Measurements from ENCODE around the gene TMEM183A. TPM values are rescaled to one million over a fixed set of nuclear protein-coding genes. Genes with fewer than 3 reads are reported as not detected.

TMEM183A gene
- total RNA-seq, 1 donor from 2014 or later: 76.5 TPM

- peaks cover 22% of the 10 kb centered on the region for H3K36me3 Mint-ChIP-seq (ENCODE audit: low read depth)
These were observed 18.5 kb downstream of the TMEM183A start for GRCh38 chr1:203025686-203026030.

GRCh38 chr1:203026031-203026665 is 19.0 kb downstream of the TMEM183A start, which contains the start of gene PPFIA4:
Gene PPFIA4 (plus strand): TSS chr1:203026491. CDS start chr1:203039009, 12,518 bp downstream.
- H3K4me3 Mint-ChIP-seq: peak within 1 kb of the TSS; percentile 65
- TF ChIP-seq, protein P1, sequence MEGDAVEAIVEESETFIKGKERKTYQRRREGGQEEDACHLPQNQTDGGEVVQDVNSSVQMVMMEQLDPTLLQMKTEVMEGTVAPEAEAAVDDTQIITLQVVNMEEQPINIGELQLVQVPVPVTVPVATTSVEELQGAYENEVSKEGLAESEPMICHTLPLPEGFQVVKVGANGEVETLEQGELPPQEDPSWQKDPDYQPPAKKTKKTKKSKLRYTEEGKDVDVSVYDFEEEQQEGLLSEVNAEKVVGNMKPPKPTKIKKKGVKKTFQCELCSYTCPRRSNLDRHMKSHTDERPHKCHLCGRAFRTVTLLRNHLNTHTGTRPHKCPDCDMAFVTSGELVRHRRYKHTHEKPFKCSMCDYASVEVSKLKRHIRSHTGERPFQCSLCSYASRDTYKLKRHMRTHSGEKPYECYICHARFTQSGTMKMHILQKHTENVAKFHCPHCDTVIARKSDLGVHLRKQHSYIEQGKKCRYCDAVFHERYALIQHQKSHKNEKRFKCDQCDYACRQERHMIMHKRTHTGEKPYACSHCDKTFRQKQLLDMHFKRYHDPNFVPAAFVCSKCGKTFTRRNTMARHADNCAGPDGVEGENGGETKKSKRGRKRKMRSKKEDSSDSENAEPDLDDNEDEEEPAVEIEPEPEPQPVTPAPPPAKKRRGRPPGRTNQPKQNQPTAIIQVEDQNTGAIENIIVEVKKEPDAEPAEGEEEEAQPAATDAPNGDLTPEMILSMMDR (conservative IDR thresholded peaks at IDR 0.05): no peak
- H3K27ac Mint-ChIP-seq (ENCODE audit: unreplicated experiment): no peak within 1 kb of the TSS
- peaks cover 37% of the 10 kb centered on the region for H3K27me3 Mint-ChIP-seq (ENCODE audit: low read depth)
- H3K36me3 Mint-ChIP-seq (ENCODE audit: low read depth): peaks cover 21% of the 10 kb centered on the region
- peak; percentile 83 for DNase-seq (ENCODE audit: low read depth, low spot score)
- H3K9me3 Mint-ChIP-seq: peaks cover 5% of the 10 kb centered on the region
- peaks cover 6% of the 10 kb centered on the region for H3K4me1 Mint-ChIP-seq

More at GRCh38 chr1:203025686-203026030, 18.5 kb downstream of the TMEM183A start:
- peaks cover 5% of the 10 kb centered on the region for H3K9me3 Mint-ChIP-seq
- H3K4me3 Mint-ChIP-seq: peak overlapping the region; percentile 64
- TF ChIP-seq, protein P1 (conservative IDR thresholded peaks at IDR 0.05): no peak
- DNase-seq (ENCODE audit: low read depth, low spot score): no peak
- peaks cover 37% of the 10 kb centered on the region for H3K27me3 Mint-ChIP-seq (ENCODE audit: low read depth)
- H3K27ac Mint-ChIP-seq (ENCODE audit: unreplicated experiment): no peak overlapping the region
- peaks cover 6% of the 10 kb centered on the region for H3K4me1 Mint-ChIP-seq

GRCh38 chr1:203026666-203027663 is 19.8 kb downstream of the TMEM183A start:
- Mint-ChIP-seq H3K4me3 (peak overlapping the region; percentile 65), H3K27me3 (ENCODE audit: low read depth) (peaks cover 42% of the 10 kb centered on the region), H3K4me1 (peaks cover 6% of the 10 kb centered on the region), H3K27ac (ENCODE audit: unreplicated experiment) (no peak overlapping the region), H3K36me3 (ENCODE audit: low read depth) (peaks cover 21% of the 10 kb centered on the region), H3K9me3 (peaks cover 5% of the 10 kb centered on the region)
- no peak for DNase-seq (ENCODE audit: low read depth, low spot score)
- TF ChIP-seq, protein P1 (conservative IDR thresholded peaks at IDR 0.05): peak; percentile 42

- Mint-ChIP-seq H3K9me3 (peaks cover 5% of the 10 kb centered on the region), H3K4me1 (peaks cover 6% of the 10 kb centered on the region), H3K4me3 (peak overlapping the region; percentile 65), H3K27ac (ENCODE audit: unreplicated experiment) (no peak overlapping the region), H3K36me3 (ENCODE audit: low read depth) (peaks cover 18% of the 10 kb centered on the region), H3K27me3 (ENCODE audit: low read depth) (peaks cover 42% of the 10 kb centered on the region)
- TF ChIP-seq, protein P1 (conservative IDR thresholded peaks at IDR 0.05): no peak
- DNase-seq (ENCODE audit: low read depth, low spot score): no peak
These were observed 21.1 kb downstream of the TMEM183A start for GRCh38 chr1:203028067-203028783.

Data from neural crest cell (in vitro differentiated cells).